Astrocyte of the spinal cord (primary cell): ENCODE measurements around the gene PPP1R3G.
A peak's percentile ranks its signal among the peaks of the same experiment; 100 is the strongest.

Source experiments
- DNase-seq: peaks from one replicate; pipeline ENCODE4 v3.0.0; 2011; ENCODE audit warnings: low read depth, low spot score
- H3K4me3 ChIP-seq: 2 replicates; pipeline ENCODE4 v1.5.1; 2011; ENCODE audit warnings: low read depth, mild to moderate bottlenecking, low read length, moderate library complexity
- in situ Hi-C: cut with HindIII; loops from 2 replicates; pipeline ENCODE4 v1.10.0; 2017; ENCODE audit warnings: low sequenced_read_pairs
- TF ChIP-seq, protein P1 (sequence below): IDR thresholded peaks from 2 replicates; pipeline ENCODE4 v1.5.1; 2012; ENCODE audit warnings: low read depth, mild to moderate bottlenecking, low read length, inconsistent platforms

PPP1R3G gene

DNA sequence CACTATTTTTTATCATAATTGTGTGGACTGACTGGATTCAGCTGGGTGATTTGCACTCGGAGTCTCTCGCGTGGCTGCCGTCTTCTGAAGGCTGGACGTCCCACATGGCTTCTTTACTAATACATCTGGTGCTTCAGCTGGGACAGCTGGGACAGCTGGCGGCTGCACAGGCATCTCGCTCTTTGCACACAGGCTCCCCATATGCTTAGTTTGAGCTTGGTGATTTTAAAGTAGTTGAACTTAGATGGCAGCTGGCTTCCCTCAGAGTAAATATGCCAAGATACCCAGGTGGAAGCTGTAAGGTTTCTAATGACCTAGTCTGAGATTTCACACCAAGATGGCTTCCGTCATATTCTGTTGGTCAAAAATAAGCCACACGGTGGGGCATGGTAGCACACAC lies 38.7 kb upstream of the PPP1R3G start:
- TF ChIP-seq, protein P1, sequence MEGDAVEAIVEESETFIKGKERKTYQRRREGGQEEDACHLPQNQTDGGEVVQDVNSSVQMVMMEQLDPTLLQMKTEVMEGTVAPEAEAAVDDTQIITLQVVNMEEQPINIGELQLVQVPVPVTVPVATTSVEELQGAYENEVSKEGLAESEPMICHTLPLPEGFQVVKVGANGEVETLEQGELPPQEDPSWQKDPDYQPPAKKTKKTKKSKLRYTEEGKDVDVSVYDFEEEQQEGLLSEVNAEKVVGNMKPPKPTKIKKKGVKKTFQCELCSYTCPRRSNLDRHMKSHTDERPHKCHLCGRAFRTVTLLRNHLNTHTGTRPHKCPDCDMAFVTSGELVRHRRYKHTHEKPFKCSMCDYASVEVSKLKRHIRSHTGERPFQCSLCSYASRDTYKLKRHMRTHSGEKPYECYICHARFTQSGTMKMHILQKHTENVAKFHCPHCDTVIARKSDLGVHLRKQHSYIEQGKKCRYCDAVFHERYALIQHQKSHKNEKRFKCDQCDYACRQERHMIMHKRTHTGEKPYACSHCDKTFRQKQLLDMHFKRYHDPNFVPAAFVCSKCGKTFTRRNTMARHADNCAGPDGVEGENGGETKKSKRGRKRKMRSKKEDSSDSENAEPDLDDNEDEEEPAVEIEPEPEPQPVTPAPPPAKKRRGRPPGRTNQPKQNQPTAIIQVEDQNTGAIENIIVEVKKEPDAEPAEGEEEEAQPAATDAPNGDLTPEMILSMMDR = no peak
- DNase-seq = no peak
- in situ Hi-C loops = no loop called here
- H3K4me3 ChIP-seq = no peak overlapping the region

DNA sequence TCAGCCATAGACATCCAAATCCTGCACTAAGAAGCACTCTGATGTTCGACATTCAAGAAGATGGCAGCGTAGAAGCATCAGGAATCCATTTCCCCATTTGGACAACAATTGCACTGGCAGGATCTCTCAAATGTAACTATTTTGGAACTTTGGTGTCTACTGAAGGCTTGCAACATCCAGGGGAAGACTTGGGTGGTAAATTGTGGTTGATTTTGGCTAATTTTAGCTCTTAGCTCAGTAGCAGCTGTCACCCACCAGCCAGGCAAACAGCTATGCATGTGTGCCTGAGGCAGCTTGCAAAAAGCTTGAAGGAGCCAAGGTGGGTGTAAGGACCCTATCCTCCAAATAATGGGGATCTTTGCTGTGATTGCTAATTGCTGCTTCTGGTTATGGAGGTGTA lies 35.1 kb upstream of the PPP1R3G start:
- TF ChIP-seq, protein P1 = no peak
- in situ Hi-C loops = no loop called here
- no peak overlapping the region for H3K4me3 ChIP-seq
- DNase-seq = no peak

DNA sequence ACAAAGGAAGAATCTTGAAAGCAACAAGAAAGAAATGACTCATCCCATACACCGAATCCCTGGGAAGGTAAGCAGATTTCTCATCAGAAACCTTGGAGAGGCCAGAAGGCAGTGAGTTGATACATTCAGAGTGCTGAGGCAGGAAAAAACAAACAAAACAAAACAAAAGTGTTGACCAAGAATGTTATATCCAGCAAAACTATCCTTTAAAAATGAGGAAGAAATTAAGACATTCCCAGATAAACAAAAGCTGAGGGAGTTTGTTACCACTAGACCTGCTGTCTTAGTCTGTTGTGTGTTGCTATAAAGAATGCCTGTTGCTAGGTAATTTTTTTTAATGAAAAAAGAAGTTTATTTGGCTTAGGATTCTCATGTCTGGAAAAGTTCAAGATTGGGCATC lies 33.7 kb upstream of the PPP1R3G start:
- in situ Hi-C loops = no loop called here
- no peak for DNase-seq
- TF ChIP-seq, protein P1 = no peak
- H3K4me3 ChIP-seq = no peak overlapping the region

DNA sequence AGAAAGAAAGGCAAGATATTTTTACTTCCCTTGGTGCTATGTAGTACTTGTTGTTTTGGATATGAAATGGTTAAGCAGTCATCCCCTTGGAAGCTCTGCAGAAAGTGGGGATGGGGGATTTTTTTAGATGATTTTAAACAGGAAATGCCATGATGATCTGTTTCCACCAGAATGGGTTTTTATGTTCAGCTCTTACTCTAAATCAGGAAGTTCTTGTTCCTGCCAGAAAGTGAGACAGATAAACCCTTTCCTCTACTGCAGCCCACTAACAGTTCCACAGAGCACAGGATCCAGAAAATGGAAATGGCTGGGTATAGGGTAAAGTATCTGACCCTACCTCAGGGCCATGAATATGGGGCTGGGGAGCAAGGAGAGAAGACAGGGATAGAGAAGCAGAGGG lies 32.1 kb upstream of the PPP1R3G start:
- in situ Hi-C loops = no loop called here
- peak; percentile 20 for DNase-seq
- no peak overlapping the region for H3K4me3 ChIP-seq
- TF ChIP-seq, protein P1 = no peak

DNA sequence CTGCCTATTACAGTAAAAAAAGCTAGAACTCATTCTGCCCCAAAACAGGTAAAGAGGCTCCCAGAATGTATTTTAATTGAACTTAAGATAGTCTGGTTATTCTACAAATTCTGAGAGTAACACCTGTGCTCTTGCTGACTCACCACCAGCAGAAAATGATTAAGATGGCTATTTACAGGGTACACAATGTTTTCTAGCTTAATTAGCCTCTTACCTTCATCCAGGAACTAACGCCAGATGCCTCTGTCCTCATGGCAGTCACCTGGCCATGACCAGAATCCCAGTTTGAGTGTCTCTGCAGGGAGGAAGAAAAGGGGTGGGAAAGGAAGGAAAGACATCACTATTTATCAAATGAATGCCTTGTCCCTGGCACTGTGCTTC lies 31.3 kb upstream of the PPP1R3G start:
- TF ChIP-seq, protein P1 = no peak
- no peak overlapping the region for H3K4me3 ChIP-seq
- DNase-seq = no peak
- in situ Hi-C loops = no loop called here

DNA sequence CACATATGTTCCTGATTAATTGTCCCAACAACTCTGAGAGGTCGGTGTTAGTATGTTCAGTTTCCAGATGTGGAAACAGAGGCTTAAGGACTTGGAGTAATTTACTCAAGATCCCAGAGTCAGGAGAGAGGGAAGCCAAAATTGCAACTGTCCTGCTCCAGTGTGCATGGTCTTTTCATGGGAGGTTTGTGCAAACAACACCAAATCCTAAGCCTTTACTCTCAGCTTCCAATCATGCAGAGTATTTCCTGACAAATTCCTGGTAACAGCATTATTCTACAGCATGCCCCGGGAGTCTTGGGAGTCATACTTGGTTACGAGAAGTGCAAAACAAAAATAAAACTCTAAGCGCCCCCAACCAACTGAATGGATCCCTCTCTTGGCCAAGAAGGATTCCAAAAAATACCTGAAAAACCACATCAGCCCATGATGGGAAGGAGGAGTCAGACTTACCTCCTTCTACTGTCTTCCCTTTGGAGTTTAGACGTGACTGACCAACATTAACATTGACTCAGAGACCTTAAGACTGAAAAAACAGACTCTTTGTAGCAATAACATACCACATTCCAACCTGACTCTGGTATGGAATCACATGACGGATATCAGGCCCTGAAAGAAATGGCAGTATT lies 30.8 kb upstream of the PPP1R3G start:
- H3K4me3 ChIP-seq = no peak overlapping the region
- in situ Hi-C loops = no loop called here
- TF ChIP-seq, protein P1 = no peak
- DNase-seq = peak; percentile 50

DNA sequence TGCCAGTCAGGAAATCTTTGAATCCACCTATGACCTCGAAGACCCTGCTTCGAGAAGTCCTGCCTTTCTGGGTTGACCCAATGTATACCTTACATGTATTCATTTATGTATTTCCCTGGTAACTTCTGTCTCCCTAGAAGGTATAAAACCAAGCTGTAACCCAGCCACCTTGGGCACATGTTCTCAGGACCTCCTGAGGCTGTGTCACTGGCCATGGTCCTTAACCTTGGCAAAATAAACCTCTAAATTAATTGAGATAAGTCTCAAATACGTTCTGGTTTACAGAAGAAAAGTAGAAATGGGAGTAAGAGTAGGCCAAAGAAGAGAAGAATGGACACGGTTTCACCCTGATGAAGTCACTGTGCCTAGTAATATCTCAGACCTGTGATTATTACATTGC lies 30.0 kb upstream of the PPP1R3G start:
- DNase-seq = no peak
- in situ Hi-C loops = no loop called here
- H3K4me3 ChIP-seq = no peak overlapping the region
- TF ChIP-seq, protein P1 = no peak
